SK-N-SH (cell line): ENCODE results near the gene CPM. TPM values are rescaled to one million over a fixed set of nuclear protein-coding genes. Genes with fewer than 3 reads are reported as not detected.

Experiments
- CTCF ChIA-PET: fragments of 300-600, 350-600 bp; formaldehyde crosslinking; extraction: SDS; loops from one replicate; lab custom pipeline; 2021; lab: Yijun Ruan, JAX
- POLR2A ChIA-PET: fragments of 350-600 bp; sonication (Branson Sonifier 250); formaldehyde crosslinking; extraction: SDS; loops from one replicate; lab custom pipeline; 2020; ENCODE audit warnings: antibody characterized with exemption, inconsistent platforms; lab: Yijun Ruan, JAX
- DNase-seq: peaks from one replicate; pipeline ENCODE4 v3.0.0; 2012
- H2AFZ ChIP-seq: fragments of 200-600 bp; sonication (generic); 2 replicates; pipeline ENCODE4 v1.8.1; 2016; ENCODE audit warnings: antibody characterized with exemption, mild to moderate bottlenecking, low read depth
- H3F3A ChIP-seq: fragments of 200-600 bp; sonication (generic); replicated peaks from 2 replicates; pipeline ENCODE3; 2016; ENCODE audit warnings: antibody characterized with exemption, mild to moderate bottlenecking; ENCODE audit not compliant: insufficient read depth
- H3K27ac ChIP-seq, 2 experiments: fragments of 200-500 bp in 1 of 2; fragments of 200-600 bp in 1 of 2; sonication (Bioruptor generic) in 1 of 2; sonication (generic), shearing (Covaris generic) in 1 of 2; 2 replicates each; pipeline versions ENCODE4 v1.5.1 to v1.6.1; 2014 to 2016; ENCODE audit warnings: low read depth in 2 of 2, inconsistent platforms in 1 of 2, low read length in 1 of 2, mild to moderate bottlenecking in 1 of 2, mixed read lengths in 1 of 2
- H3K27me3 ChIP-seq: fragments of 200-600 bp; sonication (generic), shearing (Covaris generic); 2 replicates; pipeline ENCODE4 v1.6.1; 2016; ENCODE audit warnings: mixed run types; ENCODE audit not compliant: insufficient read depth
- H3K36me3 ChIP-seq, 2 experiments: fragments of 200-500 bp in 1 of 2; fragments of 200-600 bp in 1 of 2; sonication (Bioruptor generic) in 1 of 2; sonication (generic) in 1 of 2; replicated peaks in 1 of 2; 2 replicates each; pipeline versions ENCODE3 to v1.5.1; 2014 to 2016; ENCODE audit warnings: low read length in 1 of 2, mild to moderate bottlenecking in 1 of 2; ENCODE audit not compliant: insufficient read depth in 2 of 2, control insufficient read depth in 1 of 2
- H3K4me1 ChIP-seq, 2 experiments: fragments of 200-500 bp in 1 of 2; fragments of 200-600 bp in 1 of 2; sonication (Bioruptor generic) in 1 of 2; sonication (generic), shearing (Covaris generic) in 1 of 2; 2 replicates each; pipeline versions ENCODE4 v1.5.1 to v1.6.1; 2014 to 2016; ENCODE audit warnings: low read depth in 1 of 2, low read length in 1 of 2, mixed run types in 1 of 2; ENCODE audit not compliant: insufficient read depth in 2 of 2, control insufficient read depth in 1 of 2
- H3K4me2 ChIP-seq: fragments of 200-600 bp; sonication (generic), shearing (Covaris generic); 2 replicates; pipeline ENCODE4 v1.6.1; 2017; ENCODE audit warnings: mixed run types
- H3K4me3 ChIP-seq, 2 experiments: fragments of 200-500 bp in 1 of 2; fragments of 200-600 bp in 1 of 2; sonication (Bioruptor generic) in 1 of 2; sonication (generic), shearing (Covaris generic) in 1 of 2; 2 replicates each; pipeline versions ENCODE4 v1.5.1 to v1.8.1; 2014 to 2016; ENCODE audit warnings: low read depth in 2 of 2, inconsistent platforms in 1 of 2, low read length in 1 of 2, mild to moderate bottlenecking in 1 of 2, mixed read lengths in 1 of 2, moderate library complexity in 1 of 2
- H3K79me2 ChIP-seq: fragments of 200-600 bp; sonication (generic); 2 replicates; pipeline ENCODE4 v1.8.1; 2017; ENCODE audit warnings: mild to moderate bottlenecking; ENCODE audit not compliant: insufficient read depth
- H3K9ac ChIP-seq: fragments of 200-600 bp; sonication (generic); 2 replicates; pipeline ENCODE4 v1.6.1; 2017; ENCODE audit warnings: mixed run types
- H3K9me2 ChIP-seq: fragments of 200-600 bp; sonication (generic); 2 replicates; pipeline ENCODE4 v1.6.1; 2017; ENCODE audit warnings: mixed run types
- H3K9me3 ChIP-seq: fragments of 200-600 bp; sonication (generic); 2 replicates; pipeline ENCODE4 v1.6.1; 2017; ENCODE audit warnings: mixed run types, mild to moderate bottlenecking, moderate library complexity
- H4K20me1 ChIP-seq: fragments of 200-600 bp; sonication (generic); 2 replicates; pipeline ENCODE4 v1.6.1; 2017; ENCODE audit warnings: mild to moderate bottlenecking, mixed run types; ENCODE audit not compliant: insufficient read depth
- FOSL2 ChIP-seq: IDR thresholded peaks from 2 replicates; pipeline ENCODE4 v1.4.0; 2012; ENCODE audit warnings: low read depth, mild to moderate bottlenecking, moderate library complexity, borderline replicate concordance
- IRF3 ChIP-seq: fragments of 150-350 bp; IDR thresholded peaks from 2 replicates; pipeline ENCODE4 v1.6.1; 2016; ENCODE audit warnings: mild to moderate bottlenecking, low read depth, low read length
- NFIC ChIP-seq: IDR thresholded peaks from 2 replicates; pipeline ENCODE4 v1.4.0; 2012; ENCODE audit warnings: borderline replicate concordance
- POLR2AphosphoS5 ChIP-seq: IDR thresholded peaks from 2 replicates; pipeline ENCODE4 v1.6.1; 2012; ENCODE audit warnings: low read depth, low read length
- SIN3A ChIP-seq: IDR thresholded peaks from 2 replicates; pipeline ENCODE4 v1.6.1; 2012; ENCODE audit warnings: low read depth, mild to moderate bottlenecking, low read length, moderate library complexity, borderline replicate concordance
- USF1 ChIP-seq: IDR thresholded peaks from 2 replicates; pipeline ENCODE4 v1.4.0; 2012; ENCODE audit warnings: low read depth, borderline replicate concordance
- ZBTB33 ChIP-seq: IDR thresholded peaks from 2 replicates; pipeline ENCODE4 v1.4.0; 2012; ENCODE audit warnings: low read depth, borderline replicate concordance
- WGBS: methylation state at CpG from one replicate; pipeline ENCODE4 v1.1.6; 2017; ENCODE audit warnings: low lambda C conversion rate; 5-methylcytosine and 5-hydroxymethylcytosine counted together
- polyA plus RNA-seq, 3 experiments: library from polyadenylated mRNA; depleted of rRNA; stranded (reverse); fragments of >200 nt; gene quantifications; 2 replicates each; pipeline ENCODE4 v1.2.3, GENCODE V29; 2012

CPM gene
- polyA plus RNA-seq, 1 of the 3 experiments (the other 2 are of a cell fraction), result 10.8 TPM

DNA sequence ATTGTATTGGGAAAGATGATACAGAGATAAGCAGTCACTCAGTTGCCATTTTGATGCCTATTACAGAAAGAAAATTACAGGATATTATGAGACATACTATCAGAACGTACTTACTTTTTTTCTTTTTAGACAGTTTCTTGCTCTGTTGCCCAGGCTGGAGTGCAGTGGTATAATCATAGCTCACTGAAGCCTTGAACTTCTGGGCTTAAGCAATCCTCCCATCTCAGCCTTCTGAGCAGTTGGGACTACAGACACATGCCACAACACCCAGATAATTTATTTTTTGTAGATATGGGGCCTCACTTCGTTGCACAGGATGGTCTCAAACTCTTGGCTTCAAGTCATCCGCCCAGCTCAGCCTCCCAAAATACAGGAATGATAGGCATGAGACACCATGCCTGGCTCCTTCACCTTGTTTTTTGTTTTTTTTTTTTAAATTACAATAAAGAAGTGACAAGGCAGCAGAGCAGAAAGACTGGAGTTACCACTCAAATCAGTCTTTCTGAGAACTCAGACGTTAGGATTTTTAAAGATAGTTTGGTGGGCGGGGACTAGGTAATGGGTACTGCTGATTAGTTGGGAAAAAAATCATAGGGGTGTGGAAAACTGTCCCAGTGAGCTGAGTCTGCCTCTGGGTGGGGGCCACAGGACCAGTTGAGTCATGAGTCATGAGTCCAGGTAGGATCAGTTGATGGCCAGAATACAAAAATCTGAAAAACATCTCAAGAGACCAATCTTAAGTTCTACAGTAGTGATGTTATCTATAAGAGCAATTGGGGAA, 11.5 kb upstream of the CPM start:
- H3K36me3 ChIP-seq, result no peaks in the 10 kb centered on the region
- no peak for DNase-seq
- no peak overlapping the region for H3K27ac ChIP-seq
- peaks cover 5% of the 10 kb centered on the region for H3F3A ChIP-seq
- H2AFZ ChIP-seq, result no peak overlapping the region
- no peak overlapping the region for H3K9ac ChIP-seq
- no peaks in the 10 kb centered on the region for H4K20me1 ChIP-seq
- CTCF ChIA-PET, result interaction anchor here (1.0 kb wide), 1 partner anchor 48 kb away, joined by 3 read pairs; no protein-coding TSS in a partner anchor
- H3K79me2 ChIP-seq, result no peaks in the 10 kb centered on the region
- no peaks in the 10 kb centered on the region for H3K9me2 ChIP-seq
- H3K4me2 ChIP-seq, result no peak overlapping the region
- no peaks in the 10 kb centered on the region for H3K27me3 ChIP-seq
- no peaks in the 10 kb centered on the region for H3K9me3 ChIP-seq
- TF ChIP-seq USF1, result no peak
- no peak for TF ChIP-seq NFIC
- POLR2A ChIA-PET, result no interaction called here
- 34% methylated on average over 5 of the region's 5 CpGs for WGBS
- H3K4me3 ChIP-seq, result no peak overlapping the region
- no peaks in the 10 kb centered on the region for H3K4me1 ChIP-seq

DNA sequence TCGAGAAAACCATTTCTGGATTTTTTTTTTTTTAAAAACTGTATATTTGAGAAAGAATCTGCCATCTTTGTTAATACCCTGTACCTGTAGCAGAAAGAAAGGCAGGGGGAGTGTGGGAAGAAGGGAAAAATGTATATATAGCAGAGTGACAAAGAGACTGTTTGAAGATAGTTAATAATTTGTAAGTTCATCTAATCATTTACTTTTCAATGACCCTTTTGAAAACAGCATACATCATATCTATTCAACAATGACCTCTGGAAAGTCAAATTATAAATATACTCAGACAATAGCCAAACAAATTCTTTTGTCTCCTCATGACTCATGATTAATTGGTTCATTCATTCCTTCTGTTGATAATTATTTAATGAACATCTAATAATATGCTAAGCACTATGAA, 10.9 kb upstream of the CPM start:
- Histone ChIP-seq H3K9ac (no peak overlapping the region), H3K4me2 (no peak overlapping the region), H3K27me3 (no peaks in the 10 kb centered on the region), H3K79me2 (no peaks in the 10 kb centered on the region), H2AFZ (no peak overlapping the region), H3K4me1 (no peaks in the 10 kb centered on the region), H3K27ac (no peak overlapping the region), H3K9me2 (no peaks in the 10 kb centered on the region), H3K36me3 (no peaks in the 10 kb centered on the region), H3K9me3 (no peaks in the 10 kb centered on the region), H4K20me1 (no peaks in the 10 kb centered on the region), H3K4me3 (no peak overlapping the region), H3F3A (peaks cover 5% of the 10 kb centered on the region)
- ChIA-PET POLR2A (no interaction called here), CTCF (no interaction called here)
- WGBS, result 13% methylated on average over 1 of the region's 1 CpG
- no peak for DNase-seq
- no peak for TF ChIP-seq NFIC
- no peak for TF ChIP-seq SIN3A
- no peak for TF ChIP-seq POLR2AphosphoS5
- TF ChIP-seq FOSL2, result no peak
- TF ChIP-seq ZBTB33, result no peak
- TF ChIP-seq IRF3, result no peak
